HG03139 (cell line): Measurements from ENCODE around the gene PLA2G2D.
"Not testable (repeated sequence)": the region's sequence is repeated elsewhere in the genome, so short reads cannot be mapped to it uniquely, and the experiment has no call there.

Experiments
- ATAC-seq: cut with Tn5 transposase; IDR thresholded peaks from one replicate; pipeline ENCODE4 v1.9.1; 2021; ENCODE audit not compliant: unreplicated experiment

The PLA2G2D gene

DNA sequence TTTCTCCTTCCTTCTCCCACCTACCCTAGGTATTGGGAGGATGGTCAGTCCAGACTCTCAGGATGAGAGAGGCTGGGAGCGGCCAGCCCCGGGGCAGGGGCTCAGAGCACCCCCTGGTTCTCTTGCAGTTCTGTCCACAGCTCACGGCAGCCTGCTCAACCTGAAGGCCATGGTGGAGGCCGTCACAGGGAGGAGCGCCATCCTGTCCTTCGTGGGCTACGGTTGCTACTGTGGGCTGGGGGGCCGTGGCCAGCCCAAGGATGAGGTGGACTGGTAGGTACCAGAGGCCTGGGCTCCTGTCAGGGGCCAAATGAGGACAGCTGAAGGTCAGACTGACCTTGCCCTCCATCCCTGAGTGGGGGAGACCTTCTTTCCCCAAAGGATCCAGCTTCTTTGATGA, 24.0 kb upstream of the PLA2G2D start:
- ATAC-seq, result no peak

DNA sequence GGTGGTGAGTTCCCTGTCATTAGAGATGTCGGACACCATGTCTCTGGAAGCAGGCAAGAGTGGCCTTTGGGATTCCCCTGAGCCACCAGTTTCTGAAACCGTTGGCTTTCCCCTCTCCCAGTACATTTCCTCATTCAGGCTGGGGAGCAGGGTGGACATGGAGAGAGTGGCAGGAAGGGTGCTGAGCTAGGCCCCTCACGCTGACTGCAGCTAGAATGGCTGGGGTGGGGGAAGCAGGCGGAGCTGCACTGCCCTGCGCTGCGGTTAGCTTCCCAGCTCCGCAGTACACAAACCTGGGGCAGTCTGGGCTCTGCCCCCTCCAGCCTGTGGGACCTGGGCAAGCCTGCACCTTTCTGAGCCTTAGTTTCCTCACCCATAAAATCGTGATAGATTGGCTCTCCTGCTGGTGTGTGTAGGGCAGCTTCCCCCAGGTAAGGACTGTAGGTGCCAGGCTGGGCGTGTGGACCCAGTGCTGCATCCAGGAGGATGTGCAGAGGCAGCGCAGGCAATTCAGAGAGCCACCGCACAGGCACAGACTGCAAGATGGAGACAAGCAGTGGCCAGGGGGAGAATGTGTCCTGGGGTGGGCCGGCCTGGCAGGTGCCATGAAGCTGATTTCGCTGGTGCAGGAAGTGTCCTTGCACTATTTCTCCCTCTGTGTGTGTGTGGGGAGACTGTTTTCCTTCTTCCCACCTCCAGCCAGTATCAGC, 22.8 kb upstream of the PLA2G2D start:
- no peak for ATAC-seq

DNA sequence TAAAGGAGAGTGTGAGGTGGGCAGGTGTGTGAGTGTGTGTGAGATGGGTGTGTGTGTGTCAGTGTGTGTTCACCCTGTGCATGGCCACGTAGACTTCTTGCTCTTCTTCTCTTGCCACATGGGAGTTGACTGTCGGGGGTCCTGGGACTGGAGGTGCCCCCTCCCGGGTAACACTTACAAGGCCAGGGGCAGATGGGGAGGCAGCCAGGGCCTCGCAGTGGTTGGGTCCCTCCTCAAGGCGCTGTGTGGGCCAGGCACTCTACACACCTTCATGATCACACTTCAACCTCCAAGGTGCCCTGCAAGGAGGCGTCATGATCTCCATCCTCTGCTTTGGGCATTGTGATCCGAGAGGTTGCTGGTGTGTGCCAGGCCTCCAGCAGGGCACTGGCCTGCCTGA, 22.1 kb upstream of the PLA2G2D start:
- ATAC-seq, result no peak

DNA sequence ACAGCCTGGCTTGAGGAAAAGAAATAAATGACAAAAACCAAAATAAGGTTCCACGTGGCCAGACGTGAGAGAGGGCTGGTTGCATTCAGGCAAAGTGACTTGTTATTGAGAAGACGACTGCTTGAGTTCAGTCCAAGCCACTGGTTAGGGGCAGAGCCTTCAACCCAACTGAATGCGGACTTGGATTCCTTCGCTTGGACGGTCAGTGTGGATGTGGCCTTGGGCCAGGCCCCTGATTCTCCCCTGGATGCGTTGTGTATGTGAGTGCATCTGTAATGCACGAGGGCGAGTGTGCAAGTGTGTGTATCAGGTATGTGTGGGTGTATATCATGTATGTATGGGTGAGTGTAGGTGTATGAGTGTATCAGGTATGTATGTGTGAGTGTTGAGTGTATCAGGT, 21.7 kb upstream of the PLA2G2D start:
- ATAC-seq, result no peak

DNA sequence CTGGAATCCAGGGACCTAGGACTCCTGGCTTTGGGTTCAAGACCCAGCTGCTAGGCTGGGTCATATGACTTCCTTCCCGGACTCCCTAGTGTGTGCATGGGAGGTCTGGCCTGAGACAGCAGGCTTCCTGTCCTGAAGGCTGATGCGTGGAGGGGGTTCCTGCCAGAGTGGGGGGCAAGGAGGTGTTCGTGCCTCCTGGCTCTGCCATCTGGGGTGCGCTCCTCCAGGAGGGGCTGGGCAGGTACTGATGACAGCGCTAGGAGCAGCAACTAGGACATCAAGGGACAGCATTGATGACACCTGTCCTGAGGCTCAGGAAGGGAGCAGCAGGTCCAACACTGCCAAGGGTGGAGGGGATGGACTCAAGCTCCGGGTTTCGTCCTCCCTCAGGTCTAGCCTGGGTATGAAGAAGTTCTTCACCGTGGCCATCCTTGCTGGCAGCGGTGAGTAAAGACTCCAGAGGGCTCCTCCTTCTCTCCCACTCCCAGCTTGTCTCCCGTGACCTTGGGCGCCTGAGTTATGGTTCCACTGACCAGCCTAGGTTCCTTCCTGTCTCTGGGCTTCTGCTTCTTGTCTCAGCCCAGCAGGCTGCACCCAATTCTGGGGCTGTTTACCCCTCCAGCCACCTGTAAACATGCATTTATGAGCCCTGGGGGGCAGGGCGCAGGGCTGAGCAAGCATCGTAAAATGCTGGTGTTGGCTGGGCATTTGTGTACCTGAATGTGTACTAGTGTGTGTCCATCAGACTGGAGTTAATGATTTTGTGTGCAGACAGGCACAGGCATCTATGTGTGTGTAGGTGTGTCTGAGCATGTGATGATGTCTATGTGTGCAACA, 20.7 kb upstream of the PLA2G2D start:
- ATAC-seq, result no peak

DNA sequence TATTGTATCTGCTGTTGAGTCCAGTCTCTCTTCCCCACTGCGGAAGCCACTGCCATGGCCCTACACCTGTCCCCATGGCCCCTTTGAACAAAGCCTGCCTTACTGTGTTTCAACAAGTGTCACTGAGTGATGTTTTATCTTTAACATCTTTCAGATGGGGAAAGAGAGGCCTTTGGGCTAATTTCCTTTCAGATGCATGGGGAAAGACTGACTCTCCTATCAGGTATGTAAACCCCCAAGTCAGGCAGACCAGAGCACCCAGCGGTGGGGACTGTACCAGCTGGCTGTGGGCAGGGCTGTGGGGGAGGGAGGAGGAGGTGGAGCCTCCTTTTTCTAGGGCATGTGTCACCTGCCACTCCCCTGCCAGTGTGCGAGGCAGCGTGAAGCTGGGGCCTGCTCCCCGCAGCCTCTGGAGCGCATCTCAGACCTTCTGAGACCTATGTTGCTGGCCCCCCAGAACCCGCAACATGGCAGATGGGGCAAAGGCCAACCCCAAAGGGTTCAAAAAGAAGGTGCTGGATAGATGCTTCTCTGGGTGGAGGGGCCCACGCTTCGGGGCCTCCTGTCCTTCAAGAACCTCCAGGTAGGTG, 19.7 kb upstream of the PLA2G2D start, which contains the start of gene PLA2G2F:
TSS of gene PLA2G2F (plus strand) at position 363 of the 590 bp plus-strand sequence. CDS start at position 468, 105 bp downstream.
- ATAC-seq, result no peak

DNA sequence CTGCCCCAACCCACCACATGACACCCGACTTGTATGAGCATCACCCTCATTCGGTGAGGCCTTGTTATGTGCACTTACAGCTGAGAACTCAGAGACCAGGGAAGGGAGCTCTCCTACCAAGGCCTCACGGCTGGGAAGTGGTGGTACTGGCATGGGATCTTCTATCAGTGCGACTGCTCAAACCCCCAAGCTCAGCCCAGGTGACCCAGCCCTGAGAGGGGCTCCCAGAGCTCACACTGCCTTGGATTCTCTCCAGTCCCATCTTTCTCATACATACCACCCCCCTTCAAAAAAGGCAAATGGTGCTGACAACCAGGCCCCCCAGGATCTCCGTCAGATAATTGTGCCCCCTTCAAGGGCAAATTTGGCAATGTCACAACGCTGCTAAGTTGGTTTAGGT, 19.0 kb upstream of the PLA2G2D start:
- no peak for ATAC-seq

DNA sequence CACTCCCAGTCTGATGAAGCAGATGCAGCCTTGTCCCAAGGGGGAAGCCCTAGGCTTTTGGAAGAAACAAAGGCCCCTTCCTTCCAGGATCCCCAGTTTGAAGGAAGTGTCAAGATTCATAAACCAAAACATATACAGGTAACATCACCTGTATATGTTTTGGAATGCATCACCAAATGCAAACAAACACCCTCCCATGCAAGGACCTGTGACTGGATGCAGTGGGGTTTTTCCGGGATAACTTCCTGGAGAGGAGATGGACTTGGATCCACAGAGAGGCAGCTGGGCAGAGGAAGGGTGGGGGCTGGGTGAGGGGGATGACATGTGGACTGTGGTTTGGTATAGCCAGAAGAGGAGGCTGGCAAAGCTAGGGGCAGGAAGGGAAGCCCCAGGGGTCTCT, 18.3 kb upstream of the PLA2G2D start:
- ATAC-seq, result no peak

DNA sequence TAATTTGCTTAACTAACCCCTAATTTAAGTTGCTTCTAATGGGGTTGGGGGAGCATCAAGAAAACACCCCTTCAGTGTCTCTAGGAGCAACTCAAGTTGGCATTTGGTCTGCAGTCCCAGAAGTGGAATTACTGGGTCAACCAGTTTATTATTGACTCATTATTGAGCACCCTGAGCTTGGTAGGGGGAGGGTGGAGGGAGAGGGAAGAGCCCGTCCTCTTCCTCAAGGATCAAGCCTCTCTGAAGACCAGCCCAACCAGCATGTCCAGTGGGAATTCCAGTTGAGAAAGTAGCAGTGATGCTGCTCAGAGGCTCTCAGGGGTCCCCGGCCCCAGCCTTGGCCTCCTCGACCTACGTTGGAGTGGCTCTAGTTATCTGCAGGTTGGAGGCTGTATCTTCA, 17.7 kb upstream of the PLA2G2D start:
- ATAC-seq, result no peak

DNA sequence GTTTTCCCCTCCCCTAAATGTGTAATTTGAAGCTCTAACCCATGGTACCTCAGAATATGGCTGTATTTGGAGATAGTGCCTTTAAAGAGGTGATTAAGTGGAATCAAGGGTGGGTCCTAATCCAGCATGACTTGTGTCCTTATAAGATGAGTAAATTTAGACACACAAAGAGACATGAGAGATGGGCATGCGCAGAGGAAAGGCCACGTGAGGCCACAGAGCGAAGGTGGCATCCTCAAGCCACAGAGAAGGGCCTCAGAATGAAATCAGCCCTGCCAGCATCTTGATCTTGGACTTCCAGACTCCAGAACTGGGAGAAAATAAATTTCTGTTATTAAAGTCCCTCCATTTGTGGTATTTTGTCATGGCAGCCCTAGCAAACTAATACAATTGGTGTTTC, 16.9 kb upstream of the PLA2G2D start:
- ATAC-seq, result no peak

DNA sequence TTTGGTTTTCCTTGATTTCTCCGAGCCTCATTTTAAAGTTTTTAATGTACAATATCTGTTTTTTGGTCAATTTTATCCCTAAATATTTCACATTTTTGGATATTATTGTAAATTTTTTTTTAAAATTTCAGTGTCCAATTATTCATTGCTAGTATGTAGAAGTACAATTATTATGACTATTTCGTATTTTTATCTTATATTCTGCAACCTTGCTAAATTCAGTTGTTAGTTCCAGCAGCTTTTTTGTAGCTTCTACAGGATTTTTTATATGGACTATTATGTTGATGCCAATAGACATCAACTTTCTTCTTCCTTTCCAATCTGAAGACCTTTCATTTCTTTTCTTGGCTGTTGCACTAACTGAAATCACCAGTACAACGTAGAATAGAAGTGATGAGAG, 15.7 kb upstream of the PLA2G2D start:
- ATAC-seq, result no peak

DNA sequence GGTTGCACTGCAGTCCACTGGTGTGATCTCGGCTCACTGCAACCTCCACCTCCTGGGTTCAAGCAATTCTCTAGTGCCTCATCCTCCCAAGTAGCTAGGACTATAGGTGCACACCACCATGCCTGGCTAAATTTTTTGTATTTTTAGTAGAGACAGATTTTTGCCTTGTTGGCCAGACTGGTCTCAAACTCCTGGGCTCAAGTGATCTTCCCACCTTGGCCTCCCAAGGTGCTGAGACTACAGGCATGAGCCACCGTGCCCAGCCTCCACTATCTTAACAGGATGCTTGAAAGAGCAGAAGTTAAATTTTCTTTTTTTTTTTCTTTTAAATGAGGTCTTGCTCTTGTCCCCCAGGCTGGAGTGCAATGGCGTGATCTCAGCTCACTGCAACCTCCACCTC, 11.2 kb upstream of the PLA2G2D start:
- not testable (repeated sequence) for ATAC-seq

DNA sequence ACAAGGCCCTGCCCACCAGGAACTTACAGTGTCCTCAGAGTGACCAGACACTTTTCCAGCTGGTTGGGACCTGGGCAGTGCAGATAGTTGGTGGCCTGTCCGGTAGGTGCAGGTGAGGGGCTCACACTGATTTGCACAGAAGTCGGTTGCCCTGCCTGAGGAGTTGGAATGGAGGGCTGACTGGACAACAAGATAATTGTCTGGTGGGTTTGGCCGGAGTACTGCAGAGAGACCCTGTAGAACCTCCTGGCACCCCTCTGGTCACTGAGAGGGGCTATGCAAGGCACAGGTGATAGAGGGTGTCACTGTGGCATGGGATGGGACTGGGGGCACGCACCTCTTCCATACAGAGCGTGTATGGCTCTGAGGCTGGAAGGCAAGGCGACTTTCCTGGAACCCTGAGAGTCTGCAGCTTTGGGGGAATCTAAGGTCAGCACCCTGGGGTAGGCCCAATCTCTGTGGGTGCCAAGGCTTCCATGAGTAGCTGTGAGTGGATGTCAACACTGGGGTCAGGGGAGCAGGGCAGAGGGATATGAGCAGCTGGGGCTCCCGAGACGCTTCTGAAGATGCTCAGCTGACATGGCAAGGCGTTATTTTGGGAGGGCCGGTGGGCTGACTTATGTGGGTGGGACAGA, 7.6 kb upstream of the PLA2G2D start:
- ATAC-seq, result no peak

DNA sequence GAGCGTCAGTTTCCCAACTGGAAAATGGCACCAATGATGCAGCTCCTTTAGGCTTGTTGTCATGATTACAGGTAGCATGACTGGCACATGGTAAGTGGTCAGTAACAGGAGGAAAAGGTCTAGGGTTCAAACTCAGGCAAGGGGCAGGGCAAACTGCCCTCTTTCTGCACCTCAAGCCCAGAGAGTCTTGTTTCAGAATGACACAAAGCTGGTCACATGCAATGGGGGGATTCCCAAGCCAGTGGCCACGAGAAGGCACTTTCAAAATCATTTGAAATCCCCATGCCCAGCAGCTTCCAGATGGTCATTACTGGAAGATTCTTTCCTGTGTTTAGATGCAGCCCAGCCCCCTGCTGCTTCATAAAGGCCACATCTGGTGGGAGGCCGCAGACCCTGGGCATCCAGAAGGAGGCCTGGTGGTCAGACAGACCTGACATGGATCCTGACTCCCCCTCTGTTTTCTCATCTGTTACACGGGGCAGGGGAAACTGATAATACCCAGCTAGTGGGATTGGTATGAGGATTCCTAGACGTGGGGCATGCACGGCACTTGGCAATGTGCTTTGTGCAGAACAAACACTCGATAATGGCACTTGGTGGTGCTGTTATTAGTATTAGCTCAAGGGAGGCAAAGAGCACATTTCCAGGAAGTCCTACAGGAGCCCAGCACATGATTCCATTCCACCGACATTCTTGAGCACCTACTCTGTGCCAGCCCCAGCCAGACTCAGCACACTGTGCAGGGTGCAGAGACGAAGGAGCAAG, 6.9 kb upstream of the PLA2G2D start:
- ATAC-seq, result no peak

DNA sequence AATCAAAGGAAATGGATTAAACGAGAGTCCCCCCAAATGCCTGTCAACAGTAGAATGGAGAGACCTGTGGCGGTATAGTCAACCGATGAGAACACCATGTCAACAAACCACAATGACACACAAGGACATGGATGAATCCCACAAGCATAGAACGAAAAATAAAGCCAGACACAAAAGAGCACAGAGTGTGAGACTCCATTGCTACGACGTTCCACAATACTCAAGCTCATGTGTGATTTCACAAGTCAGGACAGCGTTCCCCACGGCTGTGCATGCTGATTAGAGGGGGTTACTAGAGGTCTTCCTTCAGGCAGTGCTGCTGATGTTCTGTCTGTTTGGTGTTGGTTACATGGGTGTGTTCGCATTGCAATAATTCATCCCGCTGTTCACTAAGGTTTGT, 5.8 kb upstream of the PLA2G2D start:
- no peak for ATAC-seq

DNA sequence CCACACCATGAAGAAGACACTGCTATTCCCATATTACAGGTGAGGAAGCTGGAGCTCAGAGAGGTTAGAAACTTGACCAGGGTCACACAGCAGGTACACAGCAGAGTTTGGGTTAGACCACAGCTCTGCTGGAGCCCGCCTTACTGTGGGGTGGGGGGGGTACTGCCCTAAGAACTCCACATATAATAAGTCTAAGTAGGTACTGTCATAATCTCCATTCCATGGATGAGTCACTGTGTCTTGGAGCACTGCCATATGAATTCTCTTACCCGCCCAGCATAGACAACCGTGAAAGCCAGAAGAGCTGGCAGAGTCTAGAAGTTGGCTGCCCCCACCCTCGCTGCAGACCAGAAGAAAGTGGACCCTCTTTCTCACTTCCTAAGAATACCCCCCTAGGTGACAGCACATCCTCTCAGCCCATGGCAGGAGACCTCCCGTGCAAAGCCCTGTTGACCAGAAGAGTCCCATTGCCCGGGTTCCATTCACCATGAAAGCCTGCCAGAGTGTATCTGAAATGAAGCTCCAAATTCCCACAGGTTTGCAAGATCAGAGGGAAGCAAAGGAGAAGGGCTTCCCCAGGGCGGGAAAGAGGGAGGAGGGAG, 5.2 kb upstream of the PLA2G2D start:
- no peak for ATAC-seq

DNA sequence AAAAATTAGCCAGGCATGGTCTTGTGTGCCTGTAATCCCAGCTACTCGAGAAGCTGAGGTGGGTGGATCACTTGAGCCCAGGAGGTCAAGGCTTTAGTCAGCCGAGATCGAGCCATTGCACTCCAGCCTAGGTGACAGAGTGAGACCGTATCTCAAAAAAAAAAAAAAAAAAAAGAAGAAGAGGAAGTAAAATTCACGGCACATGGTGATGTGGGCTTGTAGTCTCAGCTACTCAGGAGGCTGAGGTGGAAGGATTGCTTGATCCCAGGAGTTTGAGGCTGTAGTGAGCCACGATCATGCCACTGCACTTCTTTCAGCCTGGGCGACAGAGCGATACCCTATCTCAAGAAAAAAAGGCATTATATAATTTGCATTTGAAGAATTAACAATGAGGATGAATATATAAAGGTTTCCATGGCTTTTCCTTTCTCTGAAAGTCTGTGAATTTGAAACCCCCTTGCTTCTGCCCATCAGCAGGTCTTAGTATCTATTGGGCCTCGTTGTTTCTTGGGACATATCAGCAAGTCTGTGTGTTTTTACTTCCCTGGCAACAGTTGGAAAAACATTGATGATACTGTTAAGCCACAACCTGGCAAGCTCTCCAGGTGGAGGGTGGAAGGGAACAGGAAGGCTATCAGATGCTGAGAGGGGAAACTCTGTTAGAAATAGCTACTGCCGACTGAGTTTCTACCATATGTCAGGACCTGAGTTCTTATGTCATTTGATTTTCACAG, 4.6 kb upstream of the PLA2G2D start:
- no peak for ATAC-seq

DNA sequence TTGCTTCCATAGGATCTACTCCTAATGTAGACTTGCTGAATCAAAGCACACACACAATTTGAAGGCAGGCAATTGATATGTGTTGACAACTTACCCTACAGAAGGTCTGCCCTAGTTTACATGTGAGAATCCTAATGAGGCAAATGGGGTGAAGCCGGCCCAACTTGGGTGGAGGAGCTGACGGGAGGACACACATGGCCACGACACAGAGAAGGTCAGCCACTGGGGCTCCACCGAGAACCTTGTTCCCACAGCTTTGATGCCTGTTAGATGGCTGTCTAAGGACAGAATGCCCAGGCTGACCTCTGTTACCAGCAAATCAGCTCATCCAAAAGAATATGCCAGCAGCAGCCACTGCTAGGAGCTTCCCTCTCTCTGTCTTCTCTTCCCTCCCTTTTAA, 1.5 kb upstream of the PLA2G2D start:
- no peak for ATAC-seq

DNA sequence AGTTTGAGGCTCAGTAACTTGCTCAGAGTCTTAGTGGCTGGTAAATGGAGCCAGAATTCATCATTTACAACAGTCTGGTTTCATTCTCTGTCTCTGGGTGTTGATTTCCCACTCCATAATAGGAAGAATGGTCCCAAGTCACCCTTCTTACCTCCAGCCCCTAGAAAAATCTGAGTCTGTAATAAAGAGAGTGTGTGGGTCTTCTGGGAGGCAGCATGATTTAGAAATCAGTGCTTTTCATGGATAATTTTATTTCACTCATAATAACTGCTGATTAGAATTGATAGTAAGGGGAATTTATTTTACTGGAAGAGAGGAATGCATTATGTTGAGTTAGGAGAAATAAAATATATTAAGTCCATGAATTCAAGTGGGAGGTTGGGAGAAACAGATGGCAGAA, 2.1 kb downstream of the PLA2G2D start:
- ATAC-seq, result no peak

DNA sequence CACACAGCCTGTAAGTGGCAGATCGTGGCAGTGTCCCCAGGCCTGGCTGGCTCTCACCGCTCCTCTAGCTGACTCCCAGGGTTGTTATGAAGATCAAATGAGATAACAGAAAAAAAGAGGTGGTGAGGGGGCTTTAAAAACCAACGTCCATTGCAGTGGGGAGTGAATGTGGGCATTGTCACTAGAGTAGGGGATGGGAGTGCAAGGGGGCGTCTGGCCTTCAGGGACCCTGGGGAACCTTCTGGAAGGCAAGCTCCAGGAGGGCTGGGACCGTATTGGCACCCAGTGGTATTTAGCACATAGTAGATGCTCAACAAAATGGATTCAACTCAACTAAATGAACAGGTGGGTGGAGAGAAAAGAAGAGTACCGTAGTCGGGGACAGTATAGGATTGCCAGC, 3.4 kb downstream of the PLA2G2D start:
- ATAC-seq, result no peak
